GM19372 (cell line): ENCODE results near the gene SMOC2.

ENCODE experiments used
- ATAC-seq: cut with Tn5 transposase; IDR thresholded peaks from one replicate; pipeline ENCODE4 v1.9.1; 2021; ENCODE audit warnings: mild to moderate bottlenecking, low read depth, moderate library complexity; ENCODE audit not compliant: unreplicated experiment

The SMOC2 gene

DNA sequence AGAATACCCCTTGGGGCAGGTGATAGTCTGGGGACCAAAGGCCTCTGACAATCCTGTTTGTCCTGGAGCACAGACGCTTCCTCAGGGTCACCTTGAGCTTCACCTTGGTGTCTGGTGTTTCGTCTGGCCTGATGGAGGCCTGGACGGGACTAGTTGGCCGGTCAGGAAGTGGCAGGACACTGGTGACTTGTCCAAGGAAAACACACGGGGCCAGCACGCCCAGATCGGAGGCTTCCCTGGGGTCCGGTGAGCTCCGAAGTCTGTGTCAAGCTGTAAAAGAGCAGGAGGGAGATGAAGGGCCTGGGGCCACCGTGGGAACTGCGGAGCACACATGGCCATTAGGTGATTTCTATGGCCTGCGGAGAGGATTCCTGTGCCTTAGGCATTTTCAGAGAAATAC lies 67.9 kb downstream of the SMOC2 start:
- ATAC-seq: no peak

DNA sequence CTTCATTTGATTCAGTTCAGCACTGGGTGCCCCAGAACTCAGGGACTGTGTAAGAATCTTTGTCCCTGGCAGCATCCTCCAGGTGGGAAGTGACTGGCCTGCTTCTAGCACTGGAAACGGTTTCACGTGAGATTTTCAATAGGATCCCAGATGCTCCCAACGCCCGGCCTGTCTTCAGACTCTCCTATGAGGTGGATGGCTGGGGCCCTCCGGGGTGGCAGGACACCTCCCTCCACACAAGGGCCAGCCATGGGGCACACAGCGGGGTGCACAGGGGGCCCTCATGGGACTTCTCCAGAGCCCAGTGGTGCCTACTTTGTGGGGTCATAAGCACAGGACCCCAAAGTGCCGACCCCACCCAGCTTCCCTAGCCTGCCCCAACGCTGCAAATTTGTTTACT lies 72.8 kb downstream of the SMOC2 start:
- no peak for ATAC-seq

DNA sequence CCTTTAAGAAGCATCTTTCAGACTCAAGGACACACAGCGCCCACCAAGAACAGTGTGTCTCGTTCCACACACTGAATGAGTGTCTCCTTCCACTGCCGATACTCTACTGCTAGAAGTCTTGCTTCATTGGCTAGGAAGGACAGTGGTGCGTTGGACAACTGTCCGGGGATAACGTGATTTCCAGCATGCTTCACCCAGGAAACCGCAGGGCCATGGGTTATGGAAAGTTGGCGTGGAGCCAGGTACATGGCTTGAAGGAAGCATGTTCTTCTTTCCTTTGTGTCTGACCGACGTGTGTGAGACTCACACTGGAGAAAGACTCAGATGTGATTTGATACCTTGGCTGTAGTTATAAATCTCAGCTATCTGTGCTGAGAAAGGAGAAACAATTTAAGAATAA lies 73.2 kb downstream of the SMOC2 start:
- no peak for ATAC-seq

DNA sequence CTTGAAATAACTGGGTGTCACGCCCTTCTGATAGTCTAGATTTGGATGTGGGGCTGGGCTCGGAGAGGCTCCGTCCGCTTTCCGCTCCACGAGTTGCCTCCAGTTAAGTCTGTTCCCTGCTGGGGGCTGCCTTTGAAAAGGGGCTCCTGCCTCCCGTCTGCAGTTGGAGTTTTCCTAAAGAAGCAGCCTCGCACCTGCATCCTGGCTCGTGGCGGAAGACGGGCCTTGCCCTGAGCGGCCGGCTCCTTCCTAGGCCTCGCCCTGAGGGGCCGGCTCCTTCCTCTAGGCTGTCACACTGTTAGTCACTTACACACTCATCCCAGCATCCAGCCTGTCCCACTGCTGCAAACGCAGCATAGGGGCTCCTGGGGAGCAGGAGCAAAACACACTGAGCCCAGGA lies 74.4 kb downstream of the SMOC2 start:
- no peak for ATAC-seq

DNA sequence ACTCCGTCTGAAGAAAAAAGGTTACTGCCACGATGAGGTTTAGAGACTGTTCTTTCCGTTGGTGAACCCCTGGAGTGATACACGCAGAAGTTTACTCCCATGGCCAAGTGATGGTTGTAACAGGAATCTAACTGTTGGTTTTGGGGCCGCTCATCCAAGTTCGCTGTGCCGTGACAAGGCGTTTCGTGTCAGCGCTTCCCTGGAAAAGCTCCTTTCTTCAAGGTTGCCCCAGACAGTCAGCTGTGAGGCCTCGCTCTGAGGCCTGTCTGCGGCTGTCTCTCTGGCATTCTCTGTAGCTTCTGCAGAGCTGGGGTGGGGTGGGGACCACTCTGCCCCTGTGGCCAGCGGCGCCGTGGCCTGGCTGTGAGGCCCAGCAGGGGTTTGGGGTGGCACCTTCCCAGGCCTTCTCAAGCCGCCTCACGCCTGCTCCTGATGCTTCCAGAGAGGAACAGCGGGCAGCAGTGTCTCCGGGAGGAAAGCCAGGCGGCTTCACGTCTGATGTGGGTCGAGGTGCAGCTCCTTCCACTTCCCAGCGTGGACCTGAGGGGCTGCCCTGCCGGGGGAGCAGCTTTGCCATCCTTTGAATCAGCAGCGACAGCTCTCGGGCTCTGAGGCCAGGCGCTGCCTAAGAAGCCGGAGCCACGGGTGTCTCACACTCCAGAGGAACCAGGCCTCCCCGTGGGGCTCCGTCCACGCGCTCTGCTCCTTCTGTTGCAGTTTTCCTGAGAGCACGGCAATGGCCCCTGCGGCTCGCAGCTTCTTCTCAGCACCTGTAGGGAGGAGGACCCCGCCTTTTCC lies 76.2 kb downstream of the SMOC2 start:
- ATAC-seq: no peak

DNA sequence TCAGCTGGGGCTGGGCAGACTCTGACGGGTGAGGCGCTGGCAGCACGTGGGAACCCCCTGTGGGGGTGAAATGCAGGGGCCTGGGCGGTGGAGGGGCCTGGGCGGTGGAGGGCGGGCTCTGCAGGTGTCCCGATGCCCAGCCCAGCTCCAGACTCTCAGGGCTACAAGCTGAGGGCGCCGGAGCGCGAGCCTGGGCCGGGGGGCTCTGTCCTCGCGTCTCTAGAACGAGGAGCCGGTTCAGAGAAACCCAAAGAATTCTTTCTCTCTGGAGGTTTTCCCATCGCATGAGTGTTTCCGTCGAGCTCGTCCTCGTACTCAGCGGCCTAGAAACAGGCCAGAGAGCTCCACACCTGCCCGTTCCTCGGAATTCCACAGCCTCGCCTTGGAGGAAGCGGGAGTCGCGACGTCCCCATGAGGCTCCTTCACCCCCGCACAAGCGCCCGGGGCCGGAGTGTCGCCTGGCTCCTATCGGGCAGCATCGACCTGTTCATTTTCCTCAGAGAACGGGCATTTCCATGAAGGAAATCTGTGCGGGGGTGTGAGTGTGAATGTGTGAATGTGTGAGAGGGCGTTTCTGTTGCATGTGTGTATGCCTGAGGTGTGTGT lies 76.9 kb downstream of the SMOC2 start:
- ATAC-seq: no peak

DNA sequence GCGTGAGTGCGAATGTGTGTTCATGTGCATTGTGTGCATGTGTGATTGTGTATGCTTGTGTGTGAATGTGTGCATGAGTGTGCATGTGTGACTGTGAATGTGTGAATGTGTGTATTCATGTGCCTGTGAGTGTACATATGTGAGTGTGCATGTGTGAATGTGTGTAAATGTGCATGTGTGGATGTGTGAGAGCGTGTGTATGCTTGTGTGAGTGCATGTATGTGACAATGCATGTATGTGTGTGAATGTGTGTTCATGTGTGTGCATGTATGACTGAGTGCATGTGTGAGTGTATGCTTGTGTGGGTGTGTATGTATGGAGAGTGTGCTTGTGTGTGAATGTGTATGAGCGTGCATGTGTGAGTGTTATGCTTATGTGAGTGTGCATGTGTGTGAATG lies 77.4 kb downstream of the SMOC2 start:
- no peak for ATAC-seq

DNA sequence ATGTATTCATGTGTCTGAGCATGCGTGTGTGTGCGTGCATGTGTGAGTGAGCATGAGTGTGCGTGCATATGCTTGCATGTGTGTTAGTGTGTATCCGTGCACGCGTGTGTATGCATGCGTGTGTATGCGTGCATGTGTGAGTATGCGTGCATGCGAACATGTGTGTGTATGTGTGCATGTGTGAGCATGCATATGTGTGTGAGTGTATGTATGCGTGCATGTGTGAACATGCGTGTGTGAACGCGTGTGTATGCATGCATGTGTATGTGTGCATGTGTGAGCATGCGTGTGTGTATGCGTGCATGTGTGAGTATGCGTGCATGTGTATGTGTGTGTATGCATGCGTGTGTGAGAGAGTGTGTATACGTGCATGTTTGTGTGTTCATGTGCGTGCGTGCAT lies 77.9 kb downstream of the SMOC2 start:
- ATAC-seq: no peak

DNA sequence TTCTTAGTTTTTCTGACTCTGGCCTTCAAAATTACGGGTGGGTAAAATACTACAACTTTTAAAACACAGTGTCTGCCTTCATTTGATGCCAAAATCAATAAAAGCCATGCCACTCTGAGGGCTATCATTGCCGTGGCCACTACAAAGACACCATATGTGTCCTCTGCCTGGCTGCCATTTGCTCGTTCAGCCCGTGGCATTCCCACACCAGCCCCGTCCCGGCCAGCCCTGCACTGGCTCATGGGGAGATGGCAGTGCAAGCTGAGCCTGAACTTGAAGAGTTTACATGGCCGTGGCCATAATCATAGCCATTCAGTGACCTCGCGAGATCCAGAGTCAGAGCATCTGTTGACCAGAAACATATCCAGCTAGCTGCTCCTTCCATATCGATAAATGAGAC lies 79.2 kb downstream of the SMOC2 start:
- ATAC-seq: no peak

DNA sequence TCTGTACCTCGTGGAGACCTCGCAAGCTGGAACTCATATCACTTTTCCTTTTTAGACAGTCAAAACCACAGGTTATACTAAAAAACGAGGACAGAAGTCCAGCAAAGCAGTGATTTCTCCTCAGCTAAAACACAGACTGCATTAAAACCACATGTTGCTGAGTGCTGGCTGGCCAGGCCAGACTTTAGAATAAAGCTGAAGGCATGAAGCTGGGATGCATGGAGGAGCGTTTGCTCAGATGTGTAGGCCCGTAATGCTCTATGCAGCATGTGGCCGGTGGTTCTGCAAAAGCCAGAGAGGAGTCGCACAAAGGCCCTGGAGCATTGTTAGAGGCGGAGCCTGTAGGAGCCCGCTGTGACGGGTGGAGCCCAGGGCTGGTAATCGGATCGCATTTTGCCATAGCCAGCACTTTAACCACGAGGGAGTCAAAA lies 83.6 kb downstream of the SMOC2 start:
- no peak for ATAC-seq

DNA sequence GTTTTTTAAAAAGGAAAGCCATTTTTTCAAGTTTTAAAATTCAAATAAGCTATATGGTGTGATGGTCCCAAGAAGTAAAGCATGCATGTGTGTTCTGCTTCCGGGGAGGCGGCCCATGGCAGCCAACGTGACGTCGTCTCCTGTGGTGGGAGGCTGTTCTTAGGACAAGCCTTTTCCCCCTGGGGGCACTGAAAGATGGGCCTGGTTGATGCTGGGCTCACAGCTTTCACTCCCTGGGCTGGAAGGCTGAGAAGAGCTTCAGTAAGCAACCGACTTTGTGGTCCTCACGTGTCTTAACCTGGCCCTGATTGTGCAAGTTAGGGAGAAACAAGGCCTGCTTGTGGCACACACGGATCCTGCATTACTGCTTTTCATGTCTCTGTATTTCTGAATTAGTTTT lies 84.1 kb downstream of the SMOC2 start:
- no peak for ATAC-seq

DNA sequence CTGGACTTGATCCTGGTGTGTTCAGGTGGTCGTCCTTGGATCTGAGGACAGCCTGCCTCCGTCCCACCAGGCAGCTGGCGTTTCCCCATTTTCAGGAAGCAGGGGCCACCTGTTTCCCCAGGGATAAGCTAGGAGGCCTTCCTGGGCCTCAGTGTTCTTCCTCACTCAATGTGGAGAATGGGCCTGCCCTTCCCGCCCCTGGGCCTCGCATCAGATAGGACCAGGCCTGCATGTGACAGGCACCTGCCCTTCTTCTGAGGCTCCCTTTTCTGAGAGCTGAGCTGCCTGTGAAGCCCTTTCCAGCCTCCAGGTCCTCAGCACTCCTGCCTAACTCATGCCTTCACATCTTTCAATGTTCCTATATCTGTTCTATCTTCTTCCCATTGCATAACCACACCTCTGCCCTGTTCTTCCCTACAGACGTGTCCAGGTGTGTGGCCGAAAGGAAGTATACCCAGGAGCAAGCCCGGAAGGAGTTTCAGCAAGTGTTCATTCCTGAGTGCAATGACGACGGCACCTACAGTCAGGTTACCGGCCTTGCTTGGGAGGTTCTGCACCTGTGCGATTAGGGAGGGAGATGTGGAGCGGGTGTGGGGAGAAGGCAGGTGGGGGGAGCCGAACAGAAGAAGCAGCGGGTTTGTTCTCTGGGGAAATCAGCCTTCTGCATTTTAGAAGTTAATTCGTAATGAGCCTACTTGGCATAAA lies 85.1 kb downstream of the SMOC2 start:
- no peak for ATAC-seq

DNA sequence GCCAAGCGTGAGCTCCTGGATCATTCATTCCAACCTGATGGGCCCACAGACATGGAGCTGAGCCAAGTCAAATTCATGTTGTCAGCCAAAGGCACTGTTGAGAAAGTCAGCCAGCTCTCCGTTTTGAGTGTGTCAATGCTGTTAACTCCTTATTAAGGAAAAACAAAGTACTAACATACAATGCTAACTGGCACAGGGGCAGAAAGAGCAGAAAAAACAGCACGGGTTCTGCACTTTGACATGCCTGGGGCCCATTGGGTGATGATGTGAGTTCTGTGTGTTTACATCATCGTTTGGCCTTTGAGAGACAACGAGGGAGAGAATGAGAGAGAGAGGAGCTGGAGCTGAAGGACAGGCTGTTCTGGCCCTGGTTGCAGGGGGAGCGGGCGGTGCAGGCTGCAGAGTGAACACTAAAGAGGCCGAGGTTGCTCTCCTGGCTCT lies 85.9 kb downstream of the SMOC2 start:
- no peak for ATAC-seq

DNA sequence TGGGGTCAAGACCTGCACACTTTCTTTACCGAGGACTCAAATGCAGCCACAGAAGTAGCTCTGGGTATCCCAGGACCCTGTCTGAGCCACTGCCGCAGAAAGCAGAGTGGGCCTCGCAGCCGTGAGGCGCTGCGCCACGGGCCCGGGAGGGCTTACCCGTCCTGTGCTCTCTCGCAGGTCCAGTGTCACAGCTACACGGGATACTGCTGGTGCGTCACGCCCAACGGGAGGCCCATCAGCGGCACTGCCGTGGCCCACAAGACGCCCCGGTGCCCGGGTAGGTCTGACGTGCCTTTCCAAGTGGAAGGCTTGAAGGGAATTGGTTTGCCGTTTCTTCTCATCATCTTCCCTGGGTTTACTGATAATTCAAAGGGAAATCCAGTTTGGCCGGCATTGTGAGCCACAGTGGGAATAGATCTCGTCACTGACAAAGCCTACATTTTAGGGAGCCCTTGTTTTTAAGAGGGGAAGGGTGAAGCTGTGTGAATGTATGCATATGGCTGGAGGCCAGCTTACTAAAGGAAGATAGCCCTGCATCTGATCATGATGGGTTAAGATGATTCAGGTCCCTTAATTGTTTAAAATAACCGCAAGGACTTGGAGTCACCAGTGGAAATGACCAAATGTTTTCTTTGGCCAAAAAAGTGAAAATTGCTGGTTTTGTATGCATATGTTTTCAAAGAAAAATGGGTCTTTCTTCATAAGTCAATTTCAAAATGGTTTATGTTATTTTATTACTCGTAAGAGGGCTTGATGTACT lies 86.6 kb downstream of the SMOC2 start:
- ATAC-seq: no peak

DNA sequence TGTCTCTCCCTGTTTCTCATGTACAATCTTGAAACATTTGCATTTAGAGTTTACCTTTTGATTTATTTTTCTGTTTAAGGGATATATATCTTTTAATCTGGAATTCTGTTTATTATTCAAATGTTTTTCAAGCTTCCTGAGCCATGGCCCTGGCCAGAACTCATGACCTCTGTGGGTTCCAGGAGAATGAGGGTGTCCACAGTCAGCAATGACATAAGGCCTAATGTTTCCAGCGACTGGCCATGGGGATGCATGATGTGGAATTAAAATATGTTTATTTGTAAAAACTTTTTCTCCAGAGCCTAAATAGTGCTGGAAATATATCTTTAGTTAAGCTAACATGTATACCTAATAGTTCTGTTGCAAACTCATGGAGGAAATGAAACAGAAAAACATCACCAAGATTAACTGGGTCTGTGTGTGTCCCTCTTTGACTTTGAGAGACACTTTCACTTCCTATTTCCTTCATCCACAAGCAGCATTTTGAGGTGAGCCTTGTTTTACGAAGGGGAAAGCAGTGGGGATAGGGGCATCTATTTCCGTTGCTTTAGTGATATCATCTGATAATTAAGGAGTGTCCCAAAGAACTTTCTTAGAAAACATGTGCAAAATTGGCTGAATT lies 87.6 kb downstream of the SMOC2 start:
- ATAC-seq: no peak

DNA sequence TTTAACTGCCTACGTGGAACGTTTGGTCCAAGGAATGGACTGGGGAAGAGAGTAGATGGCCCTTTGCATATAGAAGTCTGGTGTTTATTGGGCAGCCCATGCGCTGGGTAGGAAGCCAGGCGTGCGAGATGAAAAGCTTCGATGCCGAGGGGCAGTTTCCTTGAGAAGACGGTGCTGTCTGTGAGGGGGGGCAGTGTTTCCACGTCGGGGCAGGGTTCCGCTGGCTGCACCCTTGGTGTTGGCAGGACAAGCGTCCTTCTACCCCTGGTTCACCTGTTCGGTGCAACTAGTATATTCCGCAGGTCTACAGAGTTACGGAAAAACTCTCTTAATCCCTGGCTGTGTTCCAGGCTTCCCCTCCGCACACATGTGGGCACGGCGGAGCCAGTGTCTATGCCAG lies 88.2 kb downstream of the SMOC2 start:
- ATAC-seq: no peak

DNA sequence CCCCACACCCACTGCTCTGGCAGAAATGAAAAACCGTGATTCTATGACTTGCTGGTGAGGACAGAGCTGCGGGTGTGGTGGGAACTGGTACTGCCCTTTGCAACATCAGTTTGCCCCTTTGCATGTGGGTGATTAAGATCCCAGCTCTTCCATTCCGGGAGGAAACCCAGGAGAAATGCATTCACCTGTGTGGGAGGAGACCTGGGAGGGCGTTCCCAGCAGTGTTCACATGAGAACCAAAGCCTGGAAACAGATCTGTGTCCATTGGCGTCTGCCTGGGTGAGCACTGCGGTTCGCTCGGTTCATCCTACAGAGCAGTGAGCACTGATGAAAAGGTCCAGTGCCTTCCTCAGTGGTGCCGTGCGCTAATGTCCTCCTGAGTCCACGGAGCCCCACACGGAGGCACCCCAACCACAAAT lies 89.7 kb downstream of the SMOC2 start:
- no peak for ATAC-seq

DNA sequence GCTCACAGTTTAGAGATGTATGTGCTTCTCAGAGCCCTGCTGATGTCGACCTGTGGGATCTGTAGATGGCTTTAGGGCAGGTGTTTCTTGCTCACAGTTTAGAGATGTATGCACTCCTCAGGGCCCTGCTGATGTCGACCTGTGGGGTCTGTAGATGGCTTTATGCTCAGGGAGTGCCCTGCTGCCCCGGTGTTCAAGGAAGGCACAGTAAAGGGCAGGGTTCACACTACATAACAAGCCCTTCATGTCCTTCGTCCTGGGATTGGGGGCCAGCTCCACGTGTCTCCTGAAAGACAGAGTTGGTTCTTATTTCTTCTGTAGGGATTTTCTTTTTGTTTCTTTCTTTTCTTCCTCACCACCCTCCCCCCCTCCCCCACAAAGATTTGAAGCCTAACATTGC lies 91.1 kb downstream of the SMOC2 start:
- no peak for ATAC-seq

DNA sequence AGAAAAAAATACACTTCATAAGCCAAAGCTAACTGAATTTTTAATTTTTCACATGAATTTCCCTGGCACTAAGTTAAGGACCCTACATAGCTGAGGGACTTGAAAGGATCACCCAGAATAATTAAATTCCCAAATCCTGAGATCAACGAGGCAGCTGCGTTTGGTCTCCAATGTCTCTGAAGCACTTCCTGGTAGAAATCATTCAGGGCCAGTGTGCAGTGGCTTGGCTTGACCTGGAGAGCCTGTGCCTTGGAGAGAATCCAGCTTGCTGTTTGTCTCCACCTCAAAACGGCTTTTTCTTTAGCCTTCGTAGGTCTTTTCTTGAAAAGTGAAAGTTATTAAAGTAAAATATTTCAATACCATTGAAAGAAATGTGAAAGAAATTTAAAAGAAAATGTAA lies 92.4 kb downstream of the SMOC2 start:
- ATAC-seq: no peak

DNA sequence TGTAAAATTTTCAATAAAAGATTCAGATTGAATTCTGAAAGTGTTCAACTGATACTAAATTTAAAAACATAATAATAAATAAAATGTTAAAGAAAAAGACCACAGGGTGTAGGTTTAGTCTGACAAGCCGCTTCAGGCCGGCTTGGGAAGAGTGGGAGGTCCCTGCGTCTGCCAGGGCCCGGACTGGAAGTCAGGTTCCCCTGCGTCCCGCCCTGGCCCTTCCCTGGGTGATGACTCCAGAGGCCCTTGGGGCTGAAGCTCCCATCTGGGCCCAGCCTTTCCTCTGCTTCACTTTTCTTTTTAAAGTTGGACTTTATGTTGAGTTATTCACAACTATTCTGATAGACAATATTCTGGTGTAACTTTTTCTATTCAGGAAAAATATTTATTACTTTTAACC lies 93.3 kb downstream of the SMOC2 start:
- no peak for ATAC-seq

DNA sequence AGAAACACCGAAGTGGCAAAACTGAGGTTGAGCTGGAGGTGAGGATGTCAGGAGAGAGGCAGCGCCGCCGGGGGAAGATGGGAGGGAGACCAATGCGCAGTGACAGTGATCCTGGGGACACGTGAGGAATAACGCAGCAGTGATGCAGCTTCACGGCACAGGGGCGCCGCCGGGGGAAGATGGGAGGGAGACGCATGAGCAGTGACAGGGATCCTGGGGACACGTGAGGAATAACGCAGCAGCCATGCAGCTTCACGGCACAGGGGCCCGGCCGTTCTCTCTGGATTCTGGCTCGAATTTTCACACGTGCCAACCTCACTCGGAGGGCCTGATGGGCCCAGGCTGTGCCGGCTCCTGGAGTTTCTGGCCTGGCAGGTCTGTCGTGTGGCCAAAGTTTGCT lies 94.7 kb downstream of the SMOC2 start:
- ATAC-seq: no peak
